GM18519 (cell line): ENCODE measurements around the gene ARFIP1.

Experiments
- ATAC-seq: cut with Tn5 transposase; IDR thresholded peaks from one replicate; pipeline ENCODE4 v1.9.1; 2021; ENCODE audit warnings: mild to moderate bottlenecking, moderate library complexity; ENCODE audit not compliant: unreplicated experiment, low FRiP score

The ARFIP1 gene

GRCh38 chr4:152784490-152785350 is 5.0 kb downstream of the ARFIP1 start:
- ATAC-seq, result no peak

GRCh38 chr4:152785639-152786615 is 6.2 kb downstream of the ARFIP1 start:
- ATAC-seq, result no peak

- ATAC-seq, result no peak
These were observed 6.9 kb downstream of the ARFIP1 start for GRCh38 chr4:152786627-152787026.

GRCh38 chr4:152795891-152796290 is 16.1 kb downstream of the ARFIP1 start:
- no peak for ATAC-seq

GRCh38 chr4:152803541-152803940 is 23.8 kb downstream of the ARFIP1 start:
- no peak for ATAC-seq

GRCh38 chr4:152805071-152805650 is 25.4 kb downstream of the ARFIP1 start:
- no peak for ATAC-seq

- ATAC-seq, result no peak
These were observed 26.1 kb downstream of the ARFIP1 start for GRCh38 chr4:152805818-152806217.

- ATAC-seq, result no peak
These were observed 26.9 kb downstream of the ARFIP1 start for GRCh38 chr4:152806501-152807125.

GRCh38 chr4:152807294-152807829 is 27.6 kb downstream of the ARFIP1 start:
- ATAC-seq, result no peak

GRCh38 chr4:152808670-152809069 is 28.9 kb downstream of the ARFIP1 start:
- ATAC-seq, result no peak

GRCh38 chr4:152810715-152811287 is 31.0 kb downstream of the ARFIP1 start:
- no peak for ATAC-seq

- no peak for ATAC-seq
These were observed 35.3 kb downstream of the ARFIP1 start for GRCh38 chr4:152815078-152815477.

GRCh38 chr4:152817331-152817730 is 37.6 kb downstream of the ARFIP1 start:
- ATAC-seq, result no peak

- ATAC-seq, result no peak
These were observed 39.4 kb downstream of the ARFIP1 start for GRCh38 chr4:152819026-152819645.

GRCh38 chr4:152820073-152820472 is 40.3 kb downstream of the ARFIP1 start:
- no peak for ATAC-seq

- no peak for ATAC-seq
These were observed 42.6 kb downstream of the ARFIP1 start for GRCh38 chr4:152822323-152822722.

- ATAC-seq, result no peak
These were observed 44.8 kb downstream of the ARFIP1 start for GRCh38 chr4:152824561-152824960.

- no peak for ATAC-seq
These were observed 45.6 kb downstream of the ARFIP1 start for GRCh38 chr4:152825336-152825735.

GRCh38 chr4:152828122-152828521 is 48.4 kb downstream of the ARFIP1 start:
- ATAC-seq, result no peak
